GM23338 (cell line): ENCODE results near the gene KDM4F. TPM values are rescaled to one million over a fixed set of nuclear protein-coding genes. Genes with fewer than 3 reads are reported as not detected.

Experiments
- ATAC-seq: fragments of 200-7000 bp; cut with Tn5 transposase; 3 replicates; pipeline ENCODE4 v1.9.1; 2020
- DNase-seq: peaks from one replicate; pipeline ENCODE4 v3.0.0-alpha.2; 2015; ENCODE audit warnings: low spot score
- H2AFZ ChIP-seq: fragments of 200-600 bp; sonication (generic); 2 replicates; pipeline ENCODE4 v1.8.0; 2016; ENCODE audit warnings: antibody characterized with exemption, mild to moderate bottlenecking, moderate library complexity
- H3F3A ChIP-seq: fragments of 200-600 bp; sonication (generic); replicated peaks from 2 replicates; pipeline ENCODE4 v1.8.0; 2017; ENCODE audit warnings: antibody characterized with exemption, mixed run types, low read depth
- H3K27ac ChIP-seq: fragments of 200-600 bp; sonication (generic); 2 replicates; pipeline ENCODE4 v1.6.1; 2016; ENCODE audit warnings: low read depth
- H3K27me3 ChIP-seq: fragments of 200-600 bp; sonication (generic); 2 replicates; pipeline ENCODE4 v1.8.0; 2016; ENCODE audit warnings: mild to moderate bottlenecking, mixed run types, moderate library complexity; ENCODE audit not compliant: insufficient read depth
- H3K36me3 ChIP-seq: fragments of 200-600 bp; sonication (generic); 2 replicates; pipeline ENCODE4 v1.8.0; 2016; ENCODE audit warnings: mild to moderate bottlenecking; ENCODE audit not compliant: insufficient read depth
- H3K4me1 ChIP-seq: fragments of 200-600 bp; sonication (generic); 2 replicates; pipeline ENCODE4 v1.8.0; 2016; ENCODE audit warnings: mild to moderate bottlenecking, moderate library complexity; ENCODE audit not compliant: insufficient read depth
- H3K4me2 ChIP-seq: fragments of 200-600 bp; sonication (generic); 2 replicates; pipeline ENCODE4 v1.7.1; 2017; ENCODE audit warnings: mixed run types
- H3K4me3 ChIP-seq: fragments of 200-600 bp; sonication (generic); 2 replicates; pipeline ENCODE4 v1.6.1; 2016; ENCODE audit warnings: mixed run types
- H3K79me2 ChIP-seq: fragments of 200-600 bp; sonication (generic); replicated peaks from 2 replicates; pipeline ENCODE4 v1.8.0; 2017; ENCODE audit warnings: mild to moderate bottlenecking; ENCODE audit not compliant: insufficient read depth
- H3K9me2 ChIP-seq: fragments of 200-600 bp; sonication (generic); 2 replicates; pipeline ENCODE4 v1.8.0; 2017; ENCODE audit not compliant: insufficient read depth
- H4K20me1 ChIP-seq: fragments of 200-600 bp; sonication (generic); replicated peaks from 2 replicates; pipeline ENCODE4 v1.8.0; 2017; ENCODE audit warnings: mild to moderate bottlenecking; ENCODE audit not compliant: insufficient read depth
- H3K27ac Mint-ChIP-seq: 2 replicates; pipeline ENCODE4 v1.8.0; 2020; ENCODE audit warnings: inconsistent platforms, mild to moderate bottlenecking, moderate library complexity, mixed read lengths
- H3K27me3 Mint-ChIP-seq: 3 replicates; pipeline ENCODE4 v1.8.0; 2022; ENCODE audit warnings: low read depth, mild to moderate bottlenecking, moderate library complexity, mixed read lengths, inconsistent platforms; ENCODE audit not compliant: insufficient read depth, poor library complexity
- H3K36me3 Mint-ChIP-seq: 3 replicates; pipeline ENCODE4 v1.8.0; 2021; ENCODE audit warnings: low read depth, mild to moderate bottlenecking, inconsistent platforms, moderate library complexity, mixed read lengths
- H3K4me1 Mint-ChIP-seq: 3 replicates; pipeline ENCODE4 v1.8.0; 2020; ENCODE audit warnings: mild to moderate bottlenecking, inconsistent platforms, mixed read lengths
- H3K4me3 Mint-ChIP-seq: 3 replicates; pipeline ENCODE4 v1.8.0; 2021; ENCODE audit warnings: moderate library complexity, mild to moderate bottlenecking, inconsistent platforms, mixed read lengths
- H3K9me3 Mint-ChIP-seq: 3 replicates; pipeline ENCODE4 v1.8.0; 2020; ENCODE audit warnings: moderate library complexity, mild to moderate bottlenecking, inconsistent platforms, mixed read lengths
- CREB1 ChIP-seq: fragments of 250-450 bp; sonication (Bioruptor Pico); IDR thresholded peaks from 2 replicates; pipeline ENCODE4 v1.5.0; 2020; ENCODE audit warnings: low read depth, mild to moderate bottlenecking, moderate library complexity
- ETS1 ChIP-seq: IDR thresholded peaks from 2 replicates; pipeline ENCODE4 v1.6.1; 2016; ENCODE audit warnings: antibody characterized with exemption
- EZH2 ChIP-seq: fragments of 200-600 bp; sonication (generic); IDR thresholded peaks from one replicate; pipeline ENCODE4 v1.8.0; 2017; ENCODE audit warnings: antibody characterized with exemption, mild to moderate bottlenecking, low read depth; ENCODE audit not compliant: unreplicated experiment
- EZH2phosphoT487 ChIP-seq: fragments of 200-600 bp; sonication (generic); IDR thresholded peaks from one replicate; pipeline ENCODE4 v1.8.1; 2018; ENCODE audit warnings: antibody characterized with exemption; ENCODE audit not compliant: unreplicated experiment
- JUNB ChIP-seq: IDR thresholded peaks from one replicate; pipeline ENCODE4 v1.6.1; 2016; ENCODE audit warnings: antibody characterized with exemption; ENCODE audit not compliant: unreplicated experiment
- NANOG ChIP-seq: IDR thresholded peaks from 2 replicates; pipeline ENCODE4 v1.6.1; 2016; ENCODE audit warnings: antibody characterized with exemption, borderline replicate concordance
- POLR2AphosphoS5 ChIP-seq: IDR thresholded peaks from 2 replicates; pipeline ENCODE4 v1.6.1; 2016; ENCODE audit warnings: antibody characterized with exemption, low read depth
- REST ChIP-seq: IDR thresholded peaks from one replicate; pipeline ENCODE4 v1.6.1; 2018; ENCODE audit warnings: antibody characterized with exemption; ENCODE audit not compliant: unreplicated experiment
- STAT1 ChIP-seq: IDR thresholded peaks from one replicate; pipeline ENCODE4 v1.6.1; 2016; ENCODE audit warnings: antibody characterized with exemption; ENCODE audit not compliant: unreplicated experiment
- ZNF114 ChIP-seq: fragments of 250-450 bp; sonication (Bioruptor Pico); IDR thresholded peaks from 2 replicates; pipeline ENCODE4 v1.5.0; 2020; ENCODE audit warnings: mild to moderate bottlenecking, moderate library complexity
- ZNF331 ChIP-seq: fragments of 250-450 bp; sonication (Bioruptor Pico); IDR thresholded peaks from 2 replicates; pipeline ENCODE4 v1.5.0; 2020; ENCODE audit warnings: low read depth, mild to moderate bottlenecking, moderate library complexity
- ZNF462 ChIP-seq: fragments of 250-450 bp; sonication (Bioruptor Pico); IDR thresholded peaks from 2 replicates; pipeline ENCODE4 v1.5.0; 2020; ENCODE audit warnings: mild to moderate bottlenecking, moderate library complexity
- polyA plus RNA-seq: library from polyadenylated mRNA; unstranded; fragments of >200 nt; fragmentation: Nextera tagmentation; extraction: Ambion mirVana; gene quantifications from 2 replicates; pipeline ENCODE4 v1.2.1, GENCODE V29; 2016
- total RNA-seq: library from RNA; depleted of rRNA; stranded (reverse); fragments of >200 nt; shearing (Covaris generic); gene quantifications from 2 replicates; pipeline ENCODE4 v1.2.3, GENCODE V29; 2014
- TF ChIP-seq, protein P1 (sequence below), 2 experiments: fragments of 200-600 bp in 1 of 2; sonication (generic) in 1 of 2; conservative IDR thresholded peaks; 2 replicates each; pipeline versions ENCODE4 v1.5.1 to v1.6.1; 2016 to 2017; ENCODE audit warnings: antibody characterized with exemption in 2 of 2, low read depth in 2 of 2, mild to moderate bottlenecking in 2 of 2, moderate library complexity in 1 of 2

The KDM4F gene
- total and polyA plus RNA-seq, 2 experiments from 2014 or later = not detected

- ATAC-seq = no peak
- Histone ChIP-seq H3K4me1 (peaks cover 17% of the 10 kb centered on the region), H3F3A (peaks cover 3% of the 10 kb centered on the region; the same call in 1 of the 2 replicates), H4K20me1 (no peaks in the 10 kb centered on the region; the same call in 1 of the 2 replicates), H3K9me2 (no peaks in the 10 kb centered on the region), H3K4me3 (no peak overlapping the region), H3K79me2 (no peaks in the 10 kb centered on the region), H3K36me3 (no peaks in the 10 kb centered on the region), H3K4me2 (no peak overlapping the region), H3K27ac (no peak overlapping the region), H3K27me3 (peaks cover 31% of the 10 kb centered on the region), H2AFZ (no peak overlapping the region)
- TF ChIP-seq CREB1 (CRISPR knock-in tag) (no peak), STAT1 (no peak), EZH2phosphoT487 (no peak), ZNF114 (CRISPR knock-in tag) (no peak), EZH2 (no peak), REST (no peak), JUNB (no peak), NANOG (no peak), ZNF462 (no peak), POLR2AphosphoS5 (no peak), ZNF331 (no peak), ETS1 (no peak)
- TF ChIP-seq, protein P1, sequence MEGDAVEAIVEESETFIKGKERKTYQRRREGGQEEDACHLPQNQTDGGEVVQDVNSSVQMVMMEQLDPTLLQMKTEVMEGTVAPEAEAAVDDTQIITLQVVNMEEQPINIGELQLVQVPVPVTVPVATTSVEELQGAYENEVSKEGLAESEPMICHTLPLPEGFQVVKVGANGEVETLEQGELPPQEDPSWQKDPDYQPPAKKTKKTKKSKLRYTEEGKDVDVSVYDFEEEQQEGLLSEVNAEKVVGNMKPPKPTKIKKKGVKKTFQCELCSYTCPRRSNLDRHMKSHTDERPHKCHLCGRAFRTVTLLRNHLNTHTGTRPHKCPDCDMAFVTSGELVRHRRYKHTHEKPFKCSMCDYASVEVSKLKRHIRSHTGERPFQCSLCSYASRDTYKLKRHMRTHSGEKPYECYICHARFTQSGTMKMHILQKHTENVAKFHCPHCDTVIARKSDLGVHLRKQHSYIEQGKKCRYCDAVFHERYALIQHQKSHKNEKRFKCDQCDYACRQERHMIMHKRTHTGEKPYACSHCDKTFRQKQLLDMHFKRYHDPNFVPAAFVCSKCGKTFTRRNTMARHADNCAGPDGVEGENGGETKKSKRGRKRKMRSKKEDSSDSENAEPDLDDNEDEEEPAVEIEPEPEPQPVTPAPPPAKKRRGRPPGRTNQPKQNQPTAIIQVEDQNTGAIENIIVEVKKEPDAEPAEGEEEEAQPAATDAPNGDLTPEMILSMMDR (conservative IDR thresholded peaks at IDR 0.05; ENCODE audit: low read depth in 2 of 2) = no peak
- Mint-ChIP-seq H3K9me3 (no peaks in the 10 kb centered on the region), H3K4me1 (peaks cover 39% of the 10 kb centered on the region), H3K4me3 (no peak overlapping the region; the same call in 2 of the 3 replicates), H3K27me3 (peaks cover 20% of the 10 kb centered on the region), H3K27ac (no peak overlapping the region), H3K36me3 (no peaks in the 10 kb centered on the region; the same call in 2 of the 3 replicates)
- DNase-seq = no peak
Measured at GRCh38 chr11:95093548-95093947, 44.3 kb downstream of the KDM4F start.
